Neural crest cell (in vitro differentiated cells): Measurements from ENCODE around the gene CAT. TPM values are rescaled to one million over a fixed set of nuclear protein-coding genes. Genes with fewer than 3 reads are reported as not detected.
A peak's percentile ranks its signal among the peaks of the same experiment; 100 is the strongest.

Experiments
- DNase-seq: peaks from one replicate; pipeline ENCODE4 v3.0.0; 2021; ENCODE audit warnings: low read depth, mixed read lengths, low spot score
- H3K27ac Mint-ChIP-seq: one replicate; pipeline ENCODE4 v1.8.0; 2021; ENCODE audit warnings: mild to moderate bottlenecking, mixed read lengths; ENCODE audit not compliant: unreplicated experiment
- H3K27me3 Mint-ChIP-seq: 2 replicates; pipeline ENCODE4 v1.8.0; 2021; ENCODE audit warnings: low read depth, mild to moderate bottlenecking, mixed read lengths
- H3K36me3 Mint-ChIP-seq: 2 replicates; pipeline ENCODE4 v1.8.0; 2021; ENCODE audit warnings: low read depth, mild to moderate bottlenecking, mixed read lengths
- H3K4me1 Mint-ChIP-seq: 2 replicates; pipeline ENCODE4 v1.8.0; 2021; ENCODE audit warnings: mixed read lengths
- H3K4me3 Mint-ChIP-seq: one replicate; pipeline ENCODE4 v1.8.0; 2021; ENCODE audit warnings: mild to moderate bottlenecking, mixed read lengths
- H3K9me3 Mint-ChIP-seq: 2 replicates; pipeline ENCODE4 v1.8.0; 2021; ENCODE audit warnings: mixed read lengths
- total RNA-seq: library from RNA; stranded (reverse); gene quantifications from 2 replicates; pipeline ENCODE4 v1.2.1, GENCODE V29; 2021
- TF ChIP-seq, protein P1 (sequence below): fragments of 200-600 bp; sonication (generic); conservative IDR thresholded peaks from 2 replicates; pipeline ENCODE4 v1.5.0; 2021; ENCODE audit warnings: antibody characterized with exemption, mild to moderate bottlenecking

The CAT gene
- total RNA-seq, 1 donor from 2014 or later = 30.6 TPM

DNA sequence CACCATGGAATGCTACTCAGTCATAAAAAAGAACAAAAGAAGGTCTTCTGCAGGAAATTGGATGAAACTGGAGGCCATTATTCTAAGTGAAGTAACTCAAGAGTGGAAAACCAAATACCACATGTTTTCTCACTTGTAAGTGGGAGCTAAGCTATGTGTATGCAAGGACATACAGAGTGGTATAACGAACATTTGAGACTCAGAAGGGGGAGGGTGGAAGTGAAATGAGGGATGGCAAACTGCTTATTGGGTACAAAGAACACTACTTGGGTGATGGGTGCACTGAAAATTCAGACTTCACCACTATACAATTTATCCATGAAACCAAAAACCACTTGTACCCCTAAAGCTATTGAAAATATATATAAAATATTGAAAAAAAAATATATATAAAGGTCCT is 13.4 kb upstream of the CAT start:
- no peaks in the 10 kb centered on the region for H3K36me3 Mint-ChIP-seq
- DNase-seq = no peak
- TF ChIP-seq, protein P1, sequence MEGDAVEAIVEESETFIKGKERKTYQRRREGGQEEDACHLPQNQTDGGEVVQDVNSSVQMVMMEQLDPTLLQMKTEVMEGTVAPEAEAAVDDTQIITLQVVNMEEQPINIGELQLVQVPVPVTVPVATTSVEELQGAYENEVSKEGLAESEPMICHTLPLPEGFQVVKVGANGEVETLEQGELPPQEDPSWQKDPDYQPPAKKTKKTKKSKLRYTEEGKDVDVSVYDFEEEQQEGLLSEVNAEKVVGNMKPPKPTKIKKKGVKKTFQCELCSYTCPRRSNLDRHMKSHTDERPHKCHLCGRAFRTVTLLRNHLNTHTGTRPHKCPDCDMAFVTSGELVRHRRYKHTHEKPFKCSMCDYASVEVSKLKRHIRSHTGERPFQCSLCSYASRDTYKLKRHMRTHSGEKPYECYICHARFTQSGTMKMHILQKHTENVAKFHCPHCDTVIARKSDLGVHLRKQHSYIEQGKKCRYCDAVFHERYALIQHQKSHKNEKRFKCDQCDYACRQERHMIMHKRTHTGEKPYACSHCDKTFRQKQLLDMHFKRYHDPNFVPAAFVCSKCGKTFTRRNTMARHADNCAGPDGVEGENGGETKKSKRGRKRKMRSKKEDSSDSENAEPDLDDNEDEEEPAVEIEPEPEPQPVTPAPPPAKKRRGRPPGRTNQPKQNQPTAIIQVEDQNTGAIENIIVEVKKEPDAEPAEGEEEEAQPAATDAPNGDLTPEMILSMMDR = no peak
- H3K9me3 Mint-ChIP-seq = no peaks in the 10 kb centered on the region
- no peak overlapping the region for H3K27ac Mint-ChIP-seq
- H3K4me1 Mint-ChIP-seq = no peaks in the 10 kb centered on the region
- H3K27me3 Mint-ChIP-seq = peaks cover 5% of the 10 kb centered on the region
- H3K4me3 Mint-ChIP-seq = no peak overlapping the region

DNA sequence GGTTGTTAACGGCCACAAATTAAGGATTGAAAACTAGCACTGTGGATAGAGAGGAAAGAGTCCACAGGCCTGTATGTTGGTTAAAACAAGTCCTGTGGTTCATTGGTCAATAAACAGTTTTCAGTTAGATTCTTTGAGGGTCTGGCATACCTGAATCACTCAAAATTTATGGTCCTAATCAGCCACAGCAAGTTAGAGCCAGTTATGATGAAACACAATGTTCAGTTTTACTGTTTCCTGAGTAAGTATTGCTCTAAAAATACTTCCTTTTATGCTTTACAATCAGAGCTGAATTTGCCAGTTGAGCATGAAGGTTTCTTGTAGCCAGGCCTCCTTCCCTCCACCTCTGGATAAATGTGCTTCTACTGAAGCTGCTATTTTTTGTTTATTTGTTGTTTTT is 12.9 kb upstream of the CAT start:
- H3K27me3 Mint-ChIP-seq = no peaks in the 10 kb centered on the region
- H3K27ac Mint-ChIP-seq = no peak overlapping the region
- H3K4me3 Mint-ChIP-seq = no peak overlapping the region
- TF ChIP-seq, protein P1 = no peak
- H3K4me1 Mint-ChIP-seq = no peaks in the 10 kb centered on the region
- no peaks in the 10 kb centered on the region for H3K36me3 Mint-ChIP-seq
- H3K9me3 Mint-ChIP-seq = no peaks in the 10 kb centered on the region
- no peak for DNase-seq

DNA sequence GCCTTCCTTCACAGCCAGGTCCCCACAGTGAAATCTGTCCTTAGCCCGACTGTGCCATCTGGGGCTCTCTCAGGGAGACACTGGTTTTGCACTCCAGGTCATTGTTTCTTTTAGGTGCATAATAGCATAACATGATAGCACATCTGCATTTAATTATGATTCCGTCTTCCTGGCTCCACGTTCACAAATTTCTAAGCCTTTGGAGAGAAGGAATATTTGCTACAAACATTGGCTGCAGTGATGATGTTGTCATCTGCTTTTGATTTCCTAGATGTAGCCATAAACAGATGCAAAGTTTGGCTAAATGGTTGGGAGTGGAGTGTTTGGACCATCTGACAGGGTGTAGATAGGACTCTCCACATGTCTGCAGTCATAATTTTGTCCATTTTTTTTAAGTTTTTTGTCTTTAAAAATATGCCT is 12.0 kb upstream of the CAT start:
- no peaks in the 10 kb centered on the region for H3K9me3 Mint-ChIP-seq
- no peaks in the 10 kb centered on the region for H3K4me1 Mint-ChIP-seq
- no peaks in the 10 kb centered on the region for H3K27me3 Mint-ChIP-seq
- no peaks in the 10 kb centered on the region for H3K36me3 Mint-ChIP-seq
- H3K27ac Mint-ChIP-seq = no peak overlapping the region
- DNase-seq = no peak
- TF ChIP-seq, protein P1 = no peak
- no peak overlapping the region for H3K4me3 Mint-ChIP-seq

DNA sequence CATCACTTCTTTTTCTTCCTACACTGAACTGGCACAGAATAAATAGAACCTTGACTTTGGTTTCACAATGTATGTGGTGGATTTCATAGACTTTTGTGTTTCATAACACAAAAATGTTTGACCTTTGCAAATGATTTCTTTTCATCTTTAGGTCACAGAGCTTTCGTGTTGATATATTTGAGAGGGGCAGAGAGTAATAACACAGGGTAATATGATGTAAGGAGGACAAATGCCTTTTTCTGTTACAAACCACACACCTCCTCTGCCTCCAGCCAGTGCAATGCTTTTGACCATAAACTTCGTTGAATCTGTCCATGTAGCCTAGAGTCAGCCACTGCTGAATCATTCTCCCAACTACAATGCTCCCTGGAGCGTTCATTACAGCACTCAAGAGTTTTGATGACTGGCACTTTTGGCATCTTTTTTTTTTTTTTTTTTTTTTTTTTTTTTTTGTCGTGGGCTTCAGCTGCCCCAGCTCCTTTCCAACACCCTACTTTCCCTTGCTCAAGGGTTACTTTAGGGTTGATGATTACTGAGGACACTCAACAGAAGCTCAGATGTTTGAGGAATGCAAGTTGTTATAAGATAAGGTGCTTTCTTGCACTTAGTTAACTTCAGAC is 11.4 kb upstream of the CAT start:
- H3K27ac Mint-ChIP-seq = no peak overlapping the region
- H3K36me3 Mint-ChIP-seq = no peaks in the 10 kb centered on the region
- DNase-seq = no peak
- no peaks in the 10 kb centered on the region for H3K9me3 Mint-ChIP-seq
- H3K4me3 Mint-ChIP-seq = no peak overlapping the region
- H3K27me3 Mint-ChIP-seq = no peaks in the 10 kb centered on the region
- H3K4me1 Mint-ChIP-seq = no peaks in the 10 kb centered on the region
- TF ChIP-seq, protein P1 = no peak

DNA sequence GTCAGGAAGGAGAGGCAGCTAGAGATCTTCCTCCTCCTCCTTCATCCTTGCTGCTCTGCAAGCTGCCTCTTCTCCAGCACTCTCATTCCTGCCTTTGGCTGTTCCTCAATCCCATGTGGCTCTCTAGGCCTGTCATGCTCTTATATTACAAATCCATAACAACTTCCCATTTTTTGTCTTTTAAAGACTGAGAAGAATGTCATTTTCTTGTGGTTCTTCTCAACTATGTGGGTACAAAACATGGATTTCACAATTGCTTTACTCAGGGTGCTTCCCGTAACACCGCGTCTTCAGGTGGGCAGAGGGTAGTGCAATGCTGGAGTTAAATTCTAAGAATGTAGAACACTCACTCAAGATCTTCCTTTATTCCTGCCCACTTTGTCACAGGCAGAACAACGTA is 6.8 kb upstream of the CAT start:
- H3K36me3 Mint-ChIP-seq = no peaks in the 10 kb centered on the region
- H3K9me3 Mint-ChIP-seq = no peaks in the 10 kb centered on the region

More for the DNA sequence above, 6.8 kb upstream of the CAT start:
- H3K27me3 Mint-ChIP-seq = no peaks in the 10 kb centered on the region
- no peak overlapping the region for H3K4me3 Mint-ChIP-seq
- no peaks in the 10 kb centered on the region for H3K4me1 Mint-ChIP-seq
- TF ChIP-seq, protein P1 = no peak
- peak overlapping the region; percentile 28 for H3K27ac Mint-ChIP-seq
- DNase-seq = no peak
